ENCODE data around the gene SLC52A3. TPM values are rescaled to one million over a fixed set of nuclear protein-coding genes. Genes with fewer than 3 reads are reported as not detected.

The SLC52A3 gene
- total and polyA plus RNA-seq, 2 of the 13 experiments (the other 11 are each of a cell fraction or from before 2014, with no cell fraction given), result 0.03 TPM; not detected in 1

- DNase-seq (ENCODE audit: low spot score) (no peak), FAIRE-seq (no peak), ATAC-seq (no peak)
- Histone ChIP-seq H3K27me3 (ENCODE audit: control insufficient read depth in 1 of 2, insufficient read depth in 2 of 2, low read length in 2 of 2) (peaks cover 12 to 76% of the 10 kb centered on the region in 2 experiments; a peak in 4 of 5 replicates), H3K79me2 (ENCODE audit: insufficient read depth, low read length) (no peaks in the 10 kb centered on the region), H2AFZ (ENCODE audit: low read length) (no peak overlapping the region), H3K4me1 (ENCODE audit: insufficient read depth, low read length) (no peaks in the 10 kb centered on the region), H3K4me3 (replicated peaks in 1 of 3; ENCODE audit: insufficient read depth in 1 of 3, low read depth in 2 of 3, low read length in 3 of 3) (no peak overlapping the region), H3K9ac (ENCODE audit: insufficient read depth, low read depth, low read length) (no peak overlapping the region), H3K27ac (ENCODE audit: extremely low read length, insufficient read depth, low read length) (no peak overlapping the region), H3K4me2 (ENCODE audit: low read depth, low read length) (no peak overlapping the region), H3K9me3 (ENCODE audit: low read length) (no peaks in the 10 kb centered on the region), H3K36me3 (replicated peaks in 1 of 2; ENCODE audit: control insufficient read depth in 1 of 2, insufficient read depth in 2 of 2, low read length in 2 of 2) (no peaks in the 10 kb centered on the region), H4K20me1 (ENCODE audit: insufficient read depth, low read length) (no peaks in the 10 kb centered on the region; the same call in 1 of the 2 replicates)
- in situ Hi-C loops (cut with HindIII; ENCODE audit: extremely low pct_ligation_motif_present, low pct_unique_long_range_greater_than_20kb) (no loop called here), intact Hi-C loops (cut with micrococcal nuclease; ENCODE audit: unreplicated experiment) (no loop called here)
- ChIA-PET CTCF (ENCODE audit: low intra/inter-chr PET ratio, low total read pairs) (no interaction called here), POLR2A (no interaction called here)
- TF ChIP-seq STAG1 (CRISPR knock-in tag; IDR thresholded peaks at IDR 0.05) (no peak), FLYWCH1 (CRISPR knock-in tag; IDR thresholded peaks at IDR 0.05) (no peak)
- 21% methylated on average over 4 of the region's 4 CpGs for WGBS (ENCODE audit: low lambda C conversion rate)
- no TSS peak for BruUV-seq (replicated peaks)
Measured at GRCh38 chr20:721876-722275, 46.4 kb downstream of the SLC52A3 start.

GRCh38 chr20:719816-720215, 48.5 kb downstream of the SLC52A3 start:
- Histone ChIP-seq H3K27ac (ENCODE audit: extremely low read length, insufficient read depth, low read length) (no peak overlapping the region), H3K79me2 (ENCODE audit: insufficient read depth, low read length) (no peaks in the 10 kb centered on the region), H3K9me3 (ENCODE audit: low read length) (no peaks in the 10 kb centered on the region), H3K4me2 (ENCODE audit: low read depth, low read length) (no peak overlapping the region), H3K9ac (ENCODE audit: insufficient read depth, low read depth, low read length) (no peak overlapping the region), H2AFZ (ENCODE audit: low read length) (no peak overlapping the region), H4K20me1 (ENCODE audit: insufficient read depth, low read length) (no peaks in the 10 kb centered on the region; the same call in 1 of the 2 replicates), H3K36me3 (replicated peaks in 1 of 2; ENCODE audit: control insufficient read depth in 1 of 2, insufficient read depth in 2 of 2, low read length in 2 of 2) (no peaks in the 10 kb centered on the region), H3K27me3 (ENCODE audit: control insufficient read depth in 1 of 2, insufficient read depth in 2 of 2, low read length in 2 of 2) (peaks cover 7 to 58% of the 10 kb centered on the region in 2 experiments; a peak in 3 of 5 replicates), H3K4me3 (replicated peaks in 1 of 3; ENCODE audit: insufficient read depth in 1 of 3, low read depth in 2 of 3, low read length in 3 of 3) (no peak overlapping the region), H3K4me1 (ENCODE audit: insufficient read depth, low read length) (no peaks in the 10 kb centered on the region)
- intact Hi-C loops (cut with micrococcal nuclease; ENCODE audit: unreplicated experiment), result no loop called here
- WGBS (ENCODE audit: low lambda C conversion rate), result 8% methylated on average over 11 of the region's 11 CpGs
- FAIRE-seq (no peak), DNase-seq (ENCODE audit: low spot score) (no peak), ATAC-seq (no peak)
- CTCF ChIA-PET (ENCODE audit: low intra/inter-chr PET ratio, low total read pairs), result no interaction called here
- POLR2A ChIA-PET, result no interaction called here
- TF ChIP-seq GABPA (IDR thresholded peaks at IDR 0.05; ENCODE audit: low read depth, low read length) (peak; percentile 16; the same call in 1 of the 2 replicates), GABPA (CRISPR knock-in tag; IDR thresholded peaks at IDR 0.05; ENCODE audit: low read depth) (no peak), ZNF180 (CRISPR knock-in tag; IDR thresholded peaks at IDR 0.05; ENCODE audit: borderline replicate concordance, low read depth) (no peak)
- no TSS peak for BruUV-seq (replicated peaks)
- in situ Hi-C loops (cut with HindIII; ENCODE audit: extremely low pct_ligation_motif_present, low pct_unique_long_range_greater_than_20kb), result no loop called here
